HG03520 (cell line): ENCODE results near the gene MRGPRF.

ENCODE experiments used
- ATAC-seq: cut with Tn5 transposase; IDR thresholded peaks from one replicate; pipeline ENCODE4 v1.9.1; 2021; ENCODE audit warnings: mild to moderate bottlenecking, moderate library complexity; ENCODE audit not compliant: unreplicated experiment

The MRGPRF gene

GRCh38 chr11:69013009-69013951 is at the start of gene MRGPRF:
Gene MRGPRF, minus strand, starts transcription at chr11:69013246. Its CDS starts 3,345 bp downstream, at chr11:69009901.
- no peak for ATAC-seq

DNA sequence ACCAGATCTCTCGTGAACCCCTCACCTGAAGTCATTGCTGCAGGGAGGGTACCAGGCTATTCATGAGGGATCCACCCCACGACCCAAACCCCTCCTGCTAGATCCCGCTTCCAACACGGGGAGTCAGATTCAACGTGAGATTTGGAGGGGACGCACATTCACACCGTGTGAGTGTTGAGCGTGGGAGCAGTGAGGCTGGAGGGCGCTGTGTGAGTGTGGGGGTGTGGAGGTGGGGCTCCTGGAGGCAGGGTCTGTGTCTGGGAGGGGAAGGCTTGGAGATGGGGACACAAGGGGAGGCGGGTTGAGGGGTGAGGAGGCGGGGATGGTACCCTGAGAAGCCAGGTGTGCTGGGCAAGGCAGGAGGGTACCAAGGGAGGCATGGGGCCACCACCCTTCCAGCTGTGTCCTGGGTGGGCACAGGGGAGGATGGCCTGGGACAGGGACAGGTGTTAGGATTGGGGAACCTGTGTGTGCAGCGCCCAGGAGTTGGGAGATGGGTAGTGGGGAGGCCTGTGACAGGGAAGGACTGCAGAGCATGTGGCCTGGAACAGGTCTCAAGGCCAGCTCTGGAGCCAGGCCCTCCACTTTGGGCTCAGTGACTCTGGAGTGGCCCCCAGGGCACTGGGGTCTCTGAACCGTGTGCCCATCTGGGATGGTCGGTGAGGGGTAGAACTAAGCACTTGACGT is 49.3 kb upstream of the MRGPRF start:
- ATAC-seq = no peak

DNA sequence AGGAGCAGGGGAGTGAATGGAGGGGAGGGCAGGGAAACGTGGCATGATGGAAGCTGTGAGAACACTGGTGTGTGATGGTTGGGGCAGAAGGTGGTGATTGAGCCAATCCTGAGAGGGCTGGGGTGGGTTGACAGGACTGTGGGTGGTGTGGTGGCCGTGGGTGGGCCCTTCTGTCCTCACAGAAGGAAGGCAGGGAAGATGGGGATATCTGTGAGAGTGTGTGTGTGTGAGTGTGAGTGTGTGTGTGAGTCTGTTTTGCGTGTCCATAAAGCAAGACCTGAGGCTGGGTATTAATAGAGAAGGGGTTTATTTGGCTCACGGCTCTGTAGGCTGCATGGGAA is 48.6 kb upstream of the MRGPRF start:
- ATAC-seq = no peak

DNA sequence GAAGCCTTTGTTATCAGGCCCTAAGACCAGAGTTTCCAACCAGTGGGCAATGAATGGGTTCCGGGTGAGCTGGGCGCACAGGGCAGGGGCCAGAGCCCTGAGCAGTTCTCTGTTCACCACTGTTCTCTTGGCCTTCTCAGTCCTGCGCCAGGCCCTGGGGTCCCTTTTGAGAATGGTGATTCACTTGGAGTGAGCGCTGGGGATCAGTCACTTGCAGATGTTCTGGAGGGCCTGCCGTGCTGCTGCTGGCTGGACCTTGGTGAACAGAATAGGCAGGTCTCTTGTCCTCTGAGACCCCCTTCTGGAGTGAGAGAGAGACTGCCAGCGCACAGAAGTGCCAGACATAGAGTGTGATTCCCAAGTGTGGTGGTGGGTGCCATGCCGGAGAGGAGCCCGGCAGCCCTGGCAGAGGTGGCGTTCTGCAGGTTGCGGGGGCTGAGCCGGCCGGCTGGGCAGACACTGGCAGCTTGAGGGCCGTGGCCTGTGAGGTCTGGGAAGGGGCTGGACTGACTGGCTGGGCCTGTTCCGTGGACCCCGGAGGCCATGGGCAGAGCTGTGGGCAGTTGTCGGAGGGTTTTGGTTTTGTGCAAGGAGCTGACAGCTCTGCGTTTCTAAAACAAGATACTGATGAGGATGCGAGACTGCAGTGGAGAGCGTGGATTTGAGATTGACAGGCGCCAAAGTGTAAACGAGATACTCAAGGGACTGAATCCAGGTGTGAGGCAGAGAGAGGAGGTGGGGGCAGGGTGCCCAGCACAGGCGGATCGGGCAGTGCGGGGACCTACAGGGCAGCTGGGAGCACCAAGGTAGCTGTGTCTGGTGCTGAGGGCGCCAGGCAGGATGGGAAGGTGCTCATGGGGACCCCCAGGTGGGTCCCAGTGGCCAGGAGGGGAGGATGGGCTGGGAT is 48.0 kb upstream of the MRGPRF start:
- ATAC-seq = no peak

DNA sequence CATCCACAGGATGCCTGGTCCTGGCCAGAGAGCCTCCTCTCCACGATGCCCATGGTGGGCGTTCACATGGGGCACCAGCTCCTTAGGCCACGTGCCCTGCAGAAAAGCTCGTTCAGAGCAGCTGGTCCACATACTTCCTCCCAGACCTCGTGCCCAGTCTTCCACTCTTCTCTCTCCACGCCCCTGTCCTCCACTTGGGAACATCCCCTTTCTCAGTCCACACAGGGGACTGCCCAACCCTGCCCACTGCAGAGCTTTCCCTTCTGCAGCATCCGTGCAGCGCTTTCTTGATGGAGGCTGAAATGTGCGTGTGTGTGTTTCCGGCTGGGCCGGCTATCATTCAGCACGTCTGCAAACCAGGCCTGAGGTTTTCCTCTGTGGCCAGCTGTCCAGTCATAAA is 46.9 kb upstream of the MRGPRF start:
- ATAC-seq = no peak

GRCh38 chr11:69059429-69059828 is 46.4 kb upstream of the MRGPRF start:
- no peak for ATAC-seq

- ATAC-seq = no peak
Measured at GRCh38 chr11:69058511-69059270, 45.6 kb upstream of the MRGPRF start.

- no peak for ATAC-seq
Measured at GRCh38 chr11:69057801-69058200, 44.8 kb upstream of the MRGPRF start.

DNA sequence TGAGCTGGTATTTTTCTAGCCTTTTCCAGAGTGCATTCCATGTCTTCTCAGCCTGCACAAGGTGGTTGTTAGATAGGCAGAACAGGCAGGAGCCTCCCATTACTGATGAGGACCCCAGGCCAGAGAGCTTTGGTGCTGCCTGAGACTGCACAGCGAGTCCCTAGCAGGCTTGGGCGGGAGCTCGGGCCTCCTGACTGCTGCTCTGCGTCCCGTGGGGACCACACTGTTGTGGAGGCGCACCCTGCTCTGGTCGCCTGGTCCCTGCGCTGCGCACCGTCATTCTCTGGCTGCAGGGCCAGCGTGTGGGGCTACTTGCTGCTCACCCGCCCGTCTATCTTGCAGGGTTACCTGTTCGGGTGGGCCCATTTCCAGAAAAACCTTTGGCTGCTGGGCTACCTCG is 44.2 kb upstream of the MRGPRF start:
- no peak for ATAC-seq

- peak; percentile 48 for ATAC-seq
Measured at GRCh38 chr11:69055598-69056516, 42.8 kb upstream of the MRGPRF start.

DNA sequence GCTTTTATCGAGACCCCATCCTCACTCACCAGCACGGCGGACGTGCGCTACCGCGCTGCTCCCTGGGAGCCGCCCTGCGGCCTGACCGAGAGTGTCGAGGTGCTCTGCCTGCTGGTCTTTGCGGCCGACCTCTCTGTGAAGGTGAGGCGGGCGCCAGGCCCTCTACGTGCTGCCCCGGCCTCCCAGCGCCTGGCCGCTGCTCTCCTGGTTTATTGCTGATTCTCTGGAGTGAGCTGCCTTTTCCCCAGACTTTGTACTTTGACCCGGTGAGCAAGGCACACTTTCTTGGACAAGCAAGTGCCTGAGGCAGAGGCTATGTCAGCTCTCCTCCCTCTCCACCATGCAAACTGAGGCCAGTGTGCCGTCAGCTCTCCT is 42.2 kb upstream of the MRGPRF start:
- ATAC-seq = no peak

GRCh38 chr11:69054397-69055211 is 41.6 kb upstream of the MRGPRF start:
- ATAC-seq = no peak

DNA sequence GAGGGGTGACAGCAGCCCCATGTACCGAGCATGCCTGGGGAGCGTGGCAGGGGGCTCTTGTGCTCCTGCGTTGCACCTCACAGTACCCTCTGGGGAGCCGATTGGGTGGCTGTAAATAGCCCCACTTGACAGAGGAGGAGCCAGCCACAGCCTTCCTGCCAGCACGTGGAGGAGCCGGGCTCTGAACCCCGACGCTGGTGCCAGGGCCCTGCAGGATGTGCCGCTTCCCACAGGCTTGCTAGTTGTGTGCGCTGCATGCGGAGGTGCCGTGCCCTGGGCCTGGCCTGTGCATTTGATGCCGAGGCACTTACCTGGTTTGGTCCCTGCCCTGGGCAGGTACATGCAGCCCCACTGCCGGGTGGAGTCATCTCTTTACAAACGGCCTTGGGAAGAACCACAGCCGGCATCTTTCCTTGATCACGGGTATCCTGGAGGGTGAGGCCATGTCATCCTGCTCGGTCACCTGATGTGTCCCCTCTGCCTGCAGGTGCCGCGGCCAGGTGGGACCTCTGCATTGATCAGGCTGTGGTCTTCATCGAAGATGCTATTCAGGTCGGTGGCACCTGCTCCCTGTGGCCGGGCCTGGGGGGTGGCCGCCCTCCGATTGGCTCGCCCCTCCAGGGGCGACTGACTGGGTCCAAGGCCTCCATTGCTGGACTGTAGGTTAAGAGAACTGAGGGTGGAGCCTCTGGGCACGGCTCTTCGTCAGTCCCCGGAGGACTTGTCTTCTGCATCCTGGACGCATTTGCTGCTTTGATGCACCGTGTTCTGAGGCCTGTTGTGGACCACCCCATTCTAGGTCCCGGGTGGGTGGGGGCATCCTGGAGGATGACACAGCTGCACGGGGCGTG is 40.7 kb upstream of the MRGPRF start:
- no peak for ATAC-seq

DNA sequence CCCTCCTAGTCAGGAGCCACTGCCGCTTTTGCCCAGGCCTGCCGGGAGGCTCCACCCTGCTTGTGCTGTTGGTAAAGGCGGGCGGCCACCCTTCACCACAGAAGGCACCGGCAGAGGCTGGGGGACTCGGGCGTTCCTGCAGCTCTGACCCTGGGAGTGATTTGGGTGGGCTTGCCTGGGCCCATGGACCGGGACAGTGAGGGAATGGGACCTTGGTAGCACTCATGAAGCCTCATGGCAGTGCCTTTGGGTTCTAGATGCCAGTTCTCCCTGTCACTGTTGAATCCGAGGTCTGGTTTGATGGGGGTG is 40.1 kb upstream of the MRGPRF start:
- no peak for ATAC-seq

- ATAC-seq = no peak
Measured at GRCh38 chr11:69052343-69053168, 39.5 kb upstream of the MRGPRF start.

DNA sequence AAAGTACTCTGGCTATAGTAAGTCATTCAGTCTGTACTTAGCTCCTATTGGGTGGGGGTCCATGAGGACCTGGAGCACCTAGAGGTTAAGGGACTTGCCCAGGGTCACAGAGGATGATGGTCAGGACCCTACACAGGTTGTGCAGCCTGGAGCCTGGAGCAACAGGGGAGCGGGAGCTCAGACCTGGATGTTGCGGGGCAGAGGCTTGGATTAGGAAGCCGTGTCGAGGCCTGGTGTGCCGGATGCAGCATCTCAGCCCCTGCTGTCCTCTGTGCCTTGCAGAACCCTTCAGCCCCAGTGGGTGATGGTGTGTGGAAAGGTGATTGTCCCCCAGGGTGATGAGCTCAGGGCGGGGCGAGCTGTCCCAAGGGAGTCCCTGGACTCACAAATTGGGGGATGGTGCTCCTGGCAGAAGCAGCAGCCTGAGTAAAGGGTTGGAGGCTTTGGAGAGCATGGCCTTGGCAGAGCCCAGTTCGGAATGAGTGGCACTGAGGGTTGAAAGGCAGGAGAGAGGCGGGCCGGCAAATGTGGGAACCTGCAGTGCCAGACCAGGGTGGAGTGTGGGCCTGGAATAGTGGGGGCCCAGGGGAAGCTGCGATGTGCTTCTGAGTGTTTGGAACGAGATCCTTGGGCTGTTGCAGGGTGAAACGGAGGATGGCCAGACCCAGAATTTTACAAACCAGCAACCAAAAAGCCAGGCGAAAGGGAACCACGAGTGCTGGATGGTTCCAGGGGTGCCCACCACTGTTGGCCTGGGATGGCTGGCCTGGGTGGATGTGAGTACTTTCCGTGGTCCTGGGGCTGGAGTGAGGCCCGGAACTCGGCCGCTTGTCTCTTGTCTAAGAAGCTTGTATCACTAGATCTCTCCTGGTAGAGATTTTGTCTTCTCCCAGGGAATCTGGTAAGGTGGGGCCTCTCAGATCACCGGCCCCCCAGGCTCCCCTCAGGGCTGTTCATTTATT is 38.6 kb upstream of the MRGPRF start:
- no peak for ATAC-seq
